GM23248 (cell line): Measurements from ENCODE around the gene NDNF.

ENCODE experiments used
- EZH2 ChIP-seq: fragments of 200-600 bp; sonication (generic); IDR thresholded peaks from 2 replicates; pipeline ENCODE4 v1.6.1; 2018; ENCODE audit warnings: antibody characterized with exemption, mild to moderate bottlenecking; ENCODE audit not compliant: insufficient read depth, poor library complexity, severe bottlenecking
- EZH2phosphoT487 ChIP-seq: fragments of 200-600 bp; sonication (generic); IDR thresholded peaks from 2 replicates; pipeline ENCODE4 v1.6.1; 2018; ENCODE audit warnings: antibody characterized with exemption, moderate library complexity, mild to moderate bottlenecking, low read depth; ENCODE audit not compliant: insufficient read depth

- no peak for TF ChIP-seq EZH2phosphoT487
- no peak for TF ChIP-seq EZH2
Measured at GRCh38 chr4:121070274-121070673, 2.1 kb downstream of the NDNF start.
